Stimulated activated CD4-positive, alpha-beta T cell treated with anti-CD3 and anti-CD28 coated beads, Interleukin-4, amount 100 ng/mL, for 1 hour (primary cell): ENCODE results near the gene KLF11.
"Not testable (repeated sequence)": the region's sequence is repeated elsewhere in the genome, so short reads cannot be mapped to it uniquely, and the experiment has no call there.

Experiments
- DNase-seq: peaks from one replicate; pipeline ENCODE4 v3.0.0-alpha.2; 2020

Gene KLF11

DNA sequence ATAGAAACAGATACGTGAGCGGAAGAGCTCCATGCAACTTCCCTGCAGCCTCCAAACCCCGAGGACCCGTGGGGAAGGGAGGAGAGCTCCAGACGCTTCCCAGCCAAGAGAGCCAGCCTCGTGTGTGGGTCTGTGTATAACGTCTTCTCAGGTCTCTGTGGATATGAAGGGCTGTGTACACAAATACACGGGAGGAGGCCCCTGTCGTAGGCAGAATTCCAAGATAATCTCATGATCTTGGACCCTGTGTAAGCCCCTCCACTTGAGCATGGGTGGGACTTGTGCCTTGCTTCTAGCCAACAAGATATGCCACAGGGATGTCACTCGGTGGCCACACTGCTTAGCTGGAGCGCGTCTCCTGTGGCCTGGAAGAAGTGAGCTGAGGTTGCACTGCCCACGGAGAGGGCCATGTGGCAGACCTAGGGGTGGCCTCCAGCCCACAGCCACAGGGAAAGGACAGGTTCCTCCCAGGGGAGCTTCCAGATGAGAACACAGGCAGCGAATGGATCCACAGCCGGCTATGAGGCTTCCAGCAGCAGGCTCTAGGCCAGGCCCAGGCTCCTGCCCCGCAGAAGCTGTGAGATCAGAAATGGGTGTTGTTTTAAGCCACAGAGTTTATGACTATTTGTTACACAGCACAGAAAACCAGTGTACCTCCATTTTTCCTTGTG lies 15.6 kb upstream of the KLF11 start:
- no peak for DNase-seq

DNA sequence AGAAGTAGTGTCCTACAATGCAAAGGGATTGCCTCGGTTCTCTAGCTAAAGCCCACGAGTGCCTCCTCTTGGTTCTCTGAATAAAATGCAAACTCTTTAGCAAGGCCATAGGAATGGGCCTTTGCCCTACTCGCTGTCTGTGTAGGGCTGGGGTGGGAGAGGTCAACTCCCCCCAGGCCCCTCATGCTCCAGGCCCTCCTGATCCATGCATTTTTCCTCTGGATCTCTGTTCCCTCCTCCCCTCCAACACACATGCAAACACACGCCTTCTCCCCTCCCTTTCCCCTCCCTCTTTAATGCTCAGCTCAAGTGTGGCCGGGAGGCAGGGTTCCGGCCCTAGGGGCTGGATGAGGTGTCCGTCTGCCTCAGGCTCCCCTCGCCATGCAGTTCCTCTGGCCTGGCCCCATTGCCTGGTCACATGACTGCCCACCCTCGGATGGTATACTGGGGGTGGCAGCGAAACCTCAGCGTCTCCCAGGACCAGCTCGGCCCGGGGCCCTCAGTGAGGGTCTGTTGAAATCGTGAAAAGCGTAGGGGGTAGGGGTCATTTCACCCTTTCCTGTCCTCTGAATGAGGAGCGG lies 14.9 kb upstream of the KLF11 start:
- DNase-seq: no peak

DNA sequence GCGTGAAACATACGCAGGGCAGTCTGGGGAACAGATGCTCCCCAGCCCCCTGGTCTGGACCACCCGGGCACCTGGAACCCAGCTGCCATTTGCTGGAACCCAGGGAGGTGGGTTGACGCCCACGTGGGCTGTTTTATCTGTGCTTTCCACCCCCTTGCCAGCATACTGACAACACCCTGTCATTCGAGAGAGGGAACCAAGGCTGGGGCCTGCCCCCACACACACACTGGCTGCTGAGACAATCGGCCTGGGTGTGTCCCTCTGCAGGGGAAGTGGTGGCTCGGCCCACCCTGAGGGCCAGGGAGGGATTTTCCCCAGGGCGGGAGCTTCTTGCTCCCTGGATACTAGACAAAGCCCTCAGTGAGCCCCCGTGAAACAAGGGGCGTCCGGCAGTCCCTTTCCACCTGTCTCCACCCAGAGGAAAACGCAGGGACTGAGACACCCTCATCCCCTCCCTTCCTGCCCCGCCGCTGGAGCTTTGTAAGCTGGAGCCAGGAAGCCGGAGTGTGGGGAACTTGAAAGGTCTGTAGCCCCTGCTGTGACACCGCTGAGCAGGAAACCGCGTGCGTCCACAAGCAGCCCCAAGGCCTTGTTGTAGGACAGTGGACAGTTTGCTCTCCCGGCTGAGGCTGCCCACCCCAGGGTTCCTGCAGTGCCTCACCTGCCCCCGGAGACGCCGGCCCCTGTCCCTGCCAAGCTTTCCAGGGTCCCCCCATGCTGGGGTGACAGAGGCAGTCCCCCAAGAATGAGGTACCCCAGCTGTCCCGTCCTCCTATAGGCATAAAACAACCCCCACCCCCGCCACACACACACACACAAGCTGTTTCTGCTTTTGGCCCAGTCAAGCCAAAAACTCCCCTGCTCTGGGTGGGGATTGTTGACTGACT lies 14.1 kb upstream of the KLF11 start:
- DNase-seq: peak; percentile 38

DNA sequence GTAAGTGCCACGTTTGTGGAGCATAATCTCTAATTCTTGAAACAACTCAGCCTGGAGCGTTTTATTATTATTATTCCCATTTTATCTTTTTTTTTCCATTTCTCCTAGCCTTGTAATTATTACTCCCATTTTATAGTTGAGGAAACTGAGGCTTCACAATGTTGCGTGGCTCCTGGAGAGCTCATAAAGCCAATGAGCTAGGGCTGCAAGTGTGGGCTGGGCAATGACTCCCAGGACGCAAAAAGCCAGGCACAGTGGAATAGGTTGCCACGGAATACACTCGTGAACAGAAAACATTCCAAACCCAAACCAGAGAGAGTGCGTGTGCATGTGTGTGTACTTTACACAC lies 13.5 kb upstream of the KLF11 start:
- no peak for DNase-seq

DNA sequence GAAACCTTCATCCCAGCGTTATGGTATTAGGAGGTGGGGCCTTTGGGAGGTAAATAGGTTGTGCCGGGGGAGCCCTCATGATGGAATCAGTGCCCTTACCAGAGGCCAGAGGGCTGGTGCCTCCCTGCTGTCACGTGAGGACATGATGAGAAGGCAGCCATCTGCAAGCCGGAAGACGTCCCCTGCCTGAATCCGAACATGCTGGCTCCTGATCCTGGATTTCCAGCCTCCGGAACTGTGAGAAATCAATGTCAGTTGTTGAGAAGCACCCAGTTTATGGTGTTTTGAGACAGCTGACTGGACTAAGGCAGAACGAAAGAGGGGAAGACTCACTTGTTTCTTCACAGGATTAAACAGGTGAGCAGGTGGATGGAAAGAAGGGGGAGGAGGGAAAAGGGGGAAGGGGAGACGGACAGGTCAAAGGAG lies 13.0 kb upstream of the KLF11 start:
- no peak for DNase-seq

DNA sequence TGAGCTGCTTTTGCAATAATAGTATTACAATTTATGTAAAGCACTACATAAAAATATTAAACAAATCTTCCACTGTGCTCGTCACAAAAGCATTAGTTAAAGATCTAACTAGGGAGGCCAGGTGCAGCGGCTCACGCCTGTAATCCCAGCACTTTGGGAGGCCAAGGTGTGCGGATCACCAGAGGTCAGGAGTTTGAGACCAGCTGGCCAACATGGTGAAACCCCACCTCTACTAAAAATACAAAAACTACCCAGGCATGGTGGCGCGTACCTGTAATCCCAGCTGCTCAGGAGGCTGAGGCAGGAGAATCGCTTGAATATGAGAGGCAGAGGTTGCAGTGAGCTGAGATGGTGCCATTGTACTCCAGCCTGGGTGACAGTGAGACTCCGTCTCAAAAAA lies 12.6 kb upstream of the KLF11 start:
- not testable (repeated sequence) for DNase-seq

DNA sequence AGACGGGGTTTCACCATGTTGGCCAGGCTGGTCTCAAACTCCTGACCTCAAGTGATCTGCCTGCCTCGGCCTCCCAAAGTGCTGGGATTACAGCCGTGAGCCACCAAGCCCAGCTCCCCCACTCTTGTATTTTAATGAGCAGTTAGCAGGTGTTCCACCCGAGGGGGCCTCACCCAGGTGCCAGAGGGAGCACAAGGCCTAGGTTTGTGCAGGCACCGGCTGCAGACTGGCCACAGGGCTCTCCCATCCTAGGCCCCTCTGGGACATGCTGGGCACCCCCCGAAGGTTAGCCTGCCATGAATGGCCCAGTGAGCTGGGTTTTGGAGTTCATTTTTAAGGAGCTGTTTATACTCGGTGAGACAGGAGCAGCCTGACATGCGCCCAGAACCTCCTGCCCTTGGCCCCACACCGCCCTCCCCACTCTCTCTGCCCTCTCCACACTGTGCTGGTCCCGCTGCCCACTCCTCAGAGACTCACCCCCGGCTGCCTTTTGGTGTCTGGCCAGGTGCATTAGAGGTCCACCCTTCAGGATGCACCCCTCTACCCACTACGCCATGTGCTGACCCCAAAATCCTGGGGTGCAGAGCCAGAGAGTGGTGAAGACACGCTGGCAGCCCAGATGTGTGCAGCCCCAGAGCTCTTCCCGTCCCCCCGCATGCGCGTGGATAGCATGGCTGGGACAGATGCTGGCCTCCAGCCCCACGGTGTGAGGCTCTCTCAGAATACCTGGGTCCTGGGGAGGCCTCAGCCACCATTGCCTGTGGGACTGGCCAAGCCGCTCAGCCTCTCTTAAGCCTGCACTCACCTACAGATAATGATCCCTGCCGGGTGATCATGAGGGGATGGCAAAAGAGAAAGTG lies 11.2 kb upstream of the KLF11 start:
- DNase-seq: no peak

DNA sequence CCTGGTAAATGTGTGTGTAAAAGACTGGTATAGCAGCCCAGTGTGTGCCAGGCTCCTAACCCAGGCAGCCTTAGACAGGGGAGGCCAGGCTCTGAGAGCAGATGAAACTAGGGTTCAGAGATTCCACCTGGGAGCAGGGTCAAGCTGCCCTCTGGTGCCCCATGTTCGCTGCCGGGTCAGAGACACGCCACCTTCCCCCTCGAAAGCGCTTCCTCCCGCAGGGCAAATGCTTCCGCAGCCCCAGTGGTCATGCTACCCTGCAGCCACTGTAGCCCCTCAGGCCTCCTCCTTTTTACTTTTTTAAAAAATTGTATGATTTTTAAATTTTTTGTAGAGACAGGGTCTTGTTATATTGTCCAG lies 10.6 kb upstream of the KLF11 start:
- DNase-seq: no peak

DNA sequence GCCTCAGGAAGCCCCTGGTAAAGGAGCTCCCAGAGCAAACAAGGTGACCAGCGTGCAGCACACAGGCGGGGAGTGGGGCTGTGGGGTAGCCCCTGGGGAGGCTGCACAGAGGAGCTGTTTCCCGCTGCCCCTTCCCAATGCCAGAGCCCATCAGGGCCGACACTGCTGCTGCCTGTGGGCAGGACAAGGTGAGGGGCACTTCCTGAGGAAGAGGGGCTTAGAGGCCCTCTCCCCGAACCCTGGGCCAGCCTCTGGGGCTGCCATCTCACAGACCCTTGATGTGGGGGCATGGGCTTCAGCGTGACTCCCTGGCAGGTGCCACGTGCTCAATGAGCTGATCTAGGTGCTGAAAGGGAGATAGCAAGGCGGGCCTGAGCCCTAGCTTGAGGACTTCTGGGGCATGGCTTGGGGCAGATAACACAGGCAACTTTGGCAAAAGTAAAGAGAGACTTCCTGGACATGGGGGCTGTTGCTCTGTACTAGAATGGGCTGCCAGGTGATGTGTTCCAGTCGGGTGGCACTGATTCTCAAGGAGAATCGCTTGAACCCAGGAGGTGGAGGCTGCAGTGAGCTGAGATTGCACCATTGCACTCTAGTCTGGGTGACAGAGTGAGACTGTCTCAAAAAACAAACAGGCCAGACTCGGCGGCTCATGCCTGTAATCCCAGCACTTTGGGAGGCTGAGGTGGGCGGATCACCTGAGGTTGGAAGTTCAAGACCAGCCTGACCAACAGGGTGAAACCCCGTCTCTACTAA lies 9.9 kb upstream of the KLF11 start:
- DNase-seq: no peak

DNA sequence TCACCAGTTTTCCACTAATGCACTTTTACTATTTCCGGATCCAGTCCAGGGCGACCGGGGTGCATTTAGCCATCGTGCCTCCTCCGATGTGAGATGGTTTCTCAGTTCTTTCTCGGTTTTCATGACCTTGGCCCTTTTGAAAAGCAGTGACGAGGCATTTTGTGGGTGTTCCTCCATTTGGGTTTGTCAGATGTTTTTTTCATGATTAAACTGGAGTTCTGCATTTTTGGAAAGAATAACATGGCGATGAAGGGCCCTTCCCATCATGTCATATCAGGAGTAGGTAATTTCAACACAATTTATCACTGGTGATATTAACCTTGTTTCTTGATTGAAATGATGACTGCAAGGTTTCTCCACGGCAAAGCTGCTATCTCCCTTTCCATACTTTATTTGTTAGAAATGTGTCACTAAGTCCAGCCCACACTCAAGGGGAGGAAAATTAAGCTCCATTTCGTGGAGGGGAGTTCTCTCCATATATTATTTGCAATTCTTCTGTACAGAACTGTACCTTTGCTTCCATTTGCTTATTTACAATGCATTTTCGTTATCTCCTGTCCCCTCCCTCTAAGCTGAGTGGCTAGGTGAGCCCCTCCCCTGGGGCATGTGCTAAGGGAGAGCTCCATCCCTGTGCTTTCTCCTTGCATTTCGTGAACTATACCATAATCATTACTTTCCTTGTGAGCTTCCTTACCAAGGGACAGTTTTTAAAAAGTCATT lies 8.9 kb upstream of the KLF11 start:
- no peak for DNase-seq

DNA sequence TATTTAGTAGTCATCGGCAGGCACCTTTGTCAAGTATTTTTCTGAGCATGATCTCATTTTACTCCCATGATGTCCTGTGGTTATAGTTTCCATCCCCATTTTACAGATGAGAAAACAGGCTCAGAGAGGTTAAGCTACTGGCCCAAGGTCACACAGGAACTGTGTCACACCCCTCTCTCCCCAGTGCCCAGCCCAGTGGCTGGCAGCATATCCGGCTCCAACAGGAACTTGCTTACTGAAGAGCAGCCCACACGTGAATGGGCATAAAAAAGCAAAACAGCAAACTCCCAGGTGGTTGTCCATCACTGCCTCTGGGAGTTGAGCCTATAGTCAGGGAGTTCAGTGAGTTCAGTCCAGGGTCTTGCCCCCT lies 8.3 kb upstream of the KLF11 start:
- no peak for DNase-seq

DNA sequence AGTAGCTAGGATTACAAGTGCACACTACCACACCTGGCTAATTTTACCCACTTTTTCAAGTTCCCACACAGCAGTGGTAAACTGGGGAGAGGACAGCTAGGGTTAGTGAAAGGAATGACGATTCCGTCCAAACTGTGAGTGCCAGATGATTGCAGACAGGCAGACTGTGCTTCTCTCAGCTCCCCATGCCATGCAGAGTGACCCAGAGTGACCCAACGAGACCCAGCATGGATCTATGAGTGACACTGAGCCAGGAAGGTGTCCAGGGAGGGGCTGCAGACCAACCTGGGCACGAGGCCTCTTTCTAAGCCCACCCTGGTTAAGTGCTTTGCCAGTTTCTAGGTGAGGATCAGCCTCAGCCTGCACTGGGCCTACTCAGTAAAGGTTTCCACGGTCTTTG lies 7.7 kb upstream of the KLF11 start:
- no peak for DNase-seq

DNA sequence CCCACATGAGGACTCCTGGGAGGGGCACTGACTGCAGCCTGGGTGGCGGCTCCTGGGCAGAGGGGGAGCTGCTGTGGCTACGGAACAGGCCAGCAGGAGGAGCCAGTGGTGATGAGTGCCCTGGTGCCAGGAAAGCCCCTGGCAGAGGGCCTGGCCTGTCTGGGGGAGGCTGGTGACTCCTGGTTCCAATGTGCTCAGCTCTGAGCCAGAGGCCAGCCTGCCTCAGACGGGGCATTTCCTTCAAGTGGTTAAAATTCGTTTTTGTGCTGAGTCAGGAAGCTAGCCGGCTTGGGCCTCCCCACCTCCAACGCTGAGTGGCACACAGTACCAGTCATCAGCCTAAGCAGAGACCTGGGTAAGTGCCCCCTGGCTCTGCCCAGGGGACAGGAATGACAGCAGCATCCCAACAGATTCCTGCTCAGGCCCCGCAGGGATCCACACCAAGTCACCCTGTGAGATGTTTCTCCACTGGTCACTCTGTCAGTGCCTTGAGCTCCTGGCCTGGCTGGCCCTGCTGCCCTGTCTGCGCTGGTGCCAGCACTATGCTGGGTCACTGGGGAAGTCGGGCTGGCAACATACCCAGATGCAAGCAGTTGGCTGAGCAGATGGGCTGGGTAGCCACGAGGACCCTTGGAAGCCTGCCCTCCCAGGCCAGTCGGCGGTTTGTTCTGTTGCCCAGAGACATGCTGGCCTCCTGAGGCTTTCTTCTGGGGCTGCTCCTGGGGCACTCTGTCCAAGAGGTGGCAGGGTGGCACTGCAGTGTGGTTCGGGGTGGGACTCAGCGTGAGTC lies 7.1 kb upstream of the KLF11 start:
- peak; percentile 48 for DNase-seq

DNA sequence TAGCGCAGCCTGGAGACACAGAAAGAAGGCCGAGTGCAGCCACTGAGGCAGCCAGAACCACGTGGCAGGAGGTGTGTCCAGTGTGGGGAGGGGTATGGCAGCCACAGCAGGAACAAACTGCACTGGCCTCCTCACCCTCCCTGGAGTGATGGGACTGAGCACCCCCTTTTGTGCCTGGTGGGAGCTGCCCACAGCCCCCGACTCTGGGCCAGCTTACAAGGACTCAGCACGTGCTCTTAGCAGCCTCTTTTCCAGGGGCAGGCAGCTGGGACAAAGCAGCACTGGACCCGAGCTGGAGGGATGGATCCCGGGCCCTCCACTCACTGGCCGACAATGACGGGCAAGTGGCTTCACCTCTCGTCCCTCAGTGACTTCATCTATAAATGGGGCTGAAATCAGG lies 5.2 kb upstream of the KLF11 start:
- DNase-seq: no peak

DNA sequence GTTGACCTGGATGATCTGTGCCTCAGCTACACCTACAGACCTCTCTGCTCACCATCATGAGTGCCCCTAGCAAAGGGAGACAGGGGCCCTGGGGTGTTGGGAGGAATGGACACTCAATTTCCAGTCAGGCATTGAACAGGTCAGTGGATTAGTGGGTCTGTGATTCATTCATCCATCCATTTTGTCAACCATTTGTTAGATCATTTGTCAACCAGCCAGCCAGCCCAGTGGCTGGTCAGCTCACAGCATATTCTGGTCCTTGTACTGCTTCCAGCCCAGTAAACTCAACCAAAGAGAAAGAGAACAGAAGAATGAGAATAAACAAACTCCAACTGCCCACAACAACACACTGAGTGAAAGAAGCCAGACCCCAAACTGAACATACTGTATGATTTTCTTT lies 4.6 kb upstream of the KLF11 start:
- DNase-seq: no peak

DNA sequence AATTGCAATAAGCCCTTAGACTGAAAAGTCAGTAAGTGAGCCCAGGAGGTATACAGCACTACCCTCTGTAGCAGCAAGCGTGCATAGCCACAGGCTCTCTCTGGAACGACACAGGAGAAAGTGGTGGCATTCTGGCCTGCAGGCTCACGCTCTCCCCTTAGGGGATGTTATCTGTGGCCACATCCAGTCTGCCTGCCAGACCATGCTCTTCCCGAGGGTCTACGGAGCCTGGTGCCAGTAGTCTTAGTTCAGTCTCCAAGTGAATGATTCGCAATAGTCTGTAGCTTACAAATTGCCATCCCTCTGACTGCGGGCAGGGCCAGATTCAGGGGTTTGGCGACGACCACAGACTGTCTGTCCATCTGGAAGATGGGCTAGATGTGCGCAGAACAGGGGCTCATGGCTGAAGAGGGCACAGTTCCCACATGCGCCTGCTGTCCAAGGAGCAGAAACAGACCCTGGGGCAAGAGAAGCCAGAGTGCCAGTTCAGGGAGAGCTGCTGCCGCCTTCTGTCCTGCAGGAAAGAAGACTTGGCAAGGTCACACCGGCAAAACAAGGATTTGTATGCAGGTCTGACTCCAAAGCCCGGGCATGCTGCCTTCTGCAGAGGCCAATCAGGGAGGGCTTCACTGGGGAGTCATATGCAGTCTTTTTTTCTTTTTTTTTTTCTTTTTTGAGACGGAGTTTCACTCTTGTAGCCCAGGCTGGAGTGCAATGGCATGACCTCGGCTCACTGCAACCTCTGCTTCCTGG lies 3.5 kb upstream of the KLF11 start:
- DNase-seq: no peak

DNA sequence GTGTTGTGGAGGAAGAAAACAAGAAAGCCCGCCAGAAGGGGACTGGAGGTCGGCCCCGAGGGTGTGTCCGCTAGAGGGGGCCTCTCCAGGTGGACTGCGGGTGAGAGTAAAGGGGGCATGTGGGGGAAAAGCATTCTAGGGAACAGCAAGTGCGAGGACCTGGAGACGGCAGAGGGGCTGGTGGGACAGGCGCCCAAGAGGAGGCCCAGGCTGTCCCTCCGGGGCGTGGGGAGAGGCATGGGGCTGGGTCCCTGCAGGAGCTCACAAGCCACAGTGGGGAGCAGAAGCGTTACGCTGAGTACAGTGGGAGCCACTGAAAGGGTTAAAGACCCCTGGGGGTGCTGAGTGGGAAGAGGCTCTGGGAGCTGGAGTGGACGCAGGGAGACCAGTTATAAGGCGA lies 1.6 kb upstream of the KLF11 start:
- DNase-seq: no peak

DNA sequence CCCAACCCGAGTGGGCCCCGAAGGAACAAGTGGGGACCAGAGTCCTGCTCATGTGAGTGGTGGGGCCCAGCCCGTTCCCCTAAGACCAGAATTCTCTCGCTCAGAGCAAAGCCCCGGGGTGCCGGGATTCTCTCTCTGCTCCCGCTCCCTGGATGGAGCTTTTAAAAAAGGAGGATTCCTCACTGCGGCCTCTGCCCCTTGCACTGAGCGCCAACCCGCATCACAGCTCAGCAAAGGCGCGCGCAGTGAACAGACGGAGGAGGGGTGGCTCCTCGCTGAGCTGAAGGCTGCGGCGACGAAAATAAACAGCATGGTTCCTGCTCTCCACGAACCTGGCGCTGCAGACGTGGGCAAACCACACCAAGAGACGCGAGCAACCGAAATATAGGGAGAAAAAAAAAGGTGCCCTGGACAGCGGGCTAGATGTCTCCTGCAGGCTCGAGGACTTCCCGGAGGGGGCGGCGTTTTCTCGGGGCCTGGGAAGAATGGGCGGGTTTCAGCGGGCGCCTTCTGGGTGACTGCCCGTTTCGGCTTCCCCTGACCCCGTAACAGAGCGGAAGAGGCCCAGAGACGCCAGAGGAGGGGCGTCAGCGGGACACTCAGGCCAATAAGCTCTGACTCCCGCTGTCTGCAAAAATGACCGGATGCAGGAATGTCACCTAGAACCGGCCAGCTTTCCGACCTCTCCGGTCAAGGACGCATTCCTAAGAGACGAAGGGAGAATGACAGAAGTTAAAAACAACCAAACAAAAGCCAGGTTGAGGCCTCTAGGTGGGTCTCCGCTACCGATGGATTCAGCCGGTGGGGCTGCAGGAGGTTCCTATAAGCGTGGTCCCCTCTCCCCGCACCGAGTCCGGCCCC lies 819 bp upstream of the KLF11 start:
- peak; percentile 25 for DNase-seq

DNA sequence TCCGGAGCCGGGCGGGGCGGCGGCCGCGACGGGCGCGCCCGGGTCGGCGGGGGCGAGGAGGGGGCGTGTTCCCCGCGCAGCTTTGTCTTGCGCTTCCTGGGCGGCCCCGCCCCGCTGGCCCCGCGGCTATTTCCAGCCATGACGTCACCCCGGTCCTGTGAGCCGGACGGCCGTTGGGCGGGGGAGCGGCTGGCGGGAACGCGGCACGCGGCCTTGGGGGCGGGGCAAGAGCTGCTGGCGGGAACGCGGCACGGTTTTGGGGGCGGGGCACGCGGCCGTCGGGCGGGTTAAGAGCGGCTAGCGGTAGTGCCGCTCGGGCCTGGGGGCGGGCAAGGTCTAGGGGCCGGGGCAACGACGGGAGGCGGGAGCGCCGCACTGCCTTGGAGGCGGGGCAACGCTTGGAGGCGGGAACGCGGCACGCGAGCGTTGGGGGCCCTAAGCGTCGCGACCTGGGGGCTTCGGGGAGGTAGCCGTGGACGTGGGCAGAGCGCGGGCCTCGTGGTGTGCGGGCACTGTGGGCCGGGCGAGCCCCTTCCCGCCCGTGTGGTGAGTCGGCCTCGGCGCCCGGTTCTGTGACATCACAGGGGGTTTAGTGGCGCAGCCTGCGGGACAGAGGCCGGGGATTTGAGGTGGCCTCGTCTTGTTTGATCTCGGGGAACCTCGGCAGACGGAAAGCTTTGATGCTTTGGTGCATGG lies 704 bp downstream of the KLF11 start:
- DNase-seq: peak; percentile 98
